Endothelial cell of umbilical vein (primary cell): ENCODE measurements around the gene KIZ. TPM values are rescaled to one million over a fixed set of nuclear protein-coding genes. Genes with fewer than 3 reads are reported as not detected.

Experiments
- BruUV-seq: library from RNA; stranded (reverse); fragments of 400-500 nt; replicated peaks from 2 replicates; lab custom pipeline; 2021; lab: Mats Ljungman, UMichigan
- CTCF ChIA-PET: fragments of 300-600, 350-600 bp; sonication (Branson Sonifier 250); formaldehyde crosslinking; loops from one replicate; lab custom pipeline; 2021; ENCODE audit warnings: antibody characterized with exemption, inconsistent platforms; lab: Charles Lee
- POLR2A ChIA-PET: fragments of 300-600, 350-600 bp; sonication (Branson Sonifier 250); formaldehyde crosslinking; loops from one replicate; lab custom pipeline; 2021; ENCODE audit warnings: antibody characterized with exemption, inconsistent platforms; lab: Charles Lee
- DNase-seq: peaks from one replicate; pipeline ENCODE4 v3.0.0-alpha.2; 2011; ENCODE audit warnings: low read depth, low spot score
- FAIRE-seq: peaks from 2 replicates; lab custom pipeline; 2011; peaks lifted over from hg19 to GRCh38; lab: Jason Lieb, UNC
- H2AFZ ChIP-seq: 2 replicates; pipeline ENCODE4 v1.6.0; 2012; ENCODE audit warnings: low read depth, low read length, control low read depth, inconsistent platforms
- H3K27ac ChIP-seq: 2 replicates; pipeline ENCODE4 v1.5.1; 2011; ENCODE audit warnings: low read depth, mild to moderate bottlenecking, control low read depth, low read length, moderate library complexity; ENCODE audit not compliant: insufficient read depth
- H3K27me3 ChIP-seq, 2 experiments: 2 replicates each; pipeline versions ENCODE4 v1.6.0 to v1.6.1; 2011; ENCODE audit warnings: low read length in 2 of 2, mixed read lengths in 1 of 2; ENCODE audit not compliant: control insufficient read depth in 2 of 2, insufficient read depth in 2 of 2
- H3K36me3 ChIP-seq, 2 experiments: 2 replicates in 1 of 2; 3 replicates in 1 of 2; pipeline ENCODE4 v1.5.1; 2011; ENCODE audit warnings: low read length in 2 of 2, mild to moderate bottlenecking in 1 of 2, moderate library complexity in 1 of 2; ENCODE audit not compliant: control insufficient read depth in 2 of 2, insufficient read depth in 2 of 2; ENCODE audit errors: extremely low read depth in 1 of 2
- H3K4me1 ChIP-seq: 3 replicates; pipeline ENCODE4 v1.5.1; 2011; ENCODE audit warnings: mild to moderate bottlenecking, low read length; ENCODE audit not compliant: control insufficient read depth, insufficient read depth; ENCODE audit errors: extremely low read depth
- H3K4me2 ChIP-seq: 2 replicates; pipeline ENCODE4 v1.6.1; 2011; ENCODE audit warnings: low read length, control low read depth, mixed read lengths; ENCODE audit not compliant: insufficient read depth
- H3K4me3 ChIP-seq, 3 experiments: fragments of 200-600 bp in 1 of 3; sonication (generic), shearing (Covaris generic) in 1 of 3; replicated peaks in 1 of 3; 2 replicates each; pipeline ENCODE4 v1.5.1; 2011 to 2016; ENCODE audit warnings: control low read depth in 3 of 3, low read length in 3 of 3, mild to moderate bottlenecking in 2 of 3, inconsistent platforms in 1 of 3, low read depth in 1 of 3, moderate library complexity in 1 of 3; ENCODE audit not compliant: insufficient read depth in 1 of 3
- H3K79me2 ChIP-seq: 2 replicates; pipeline ENCODE4 v1.6.0; 2012; ENCODE audit warnings: low read length, inconsistent platforms; ENCODE audit not compliant: control insufficient read depth, insufficient read depth
- H3K9ac ChIP-seq: replicated peaks from 2 replicates; pipeline ENCODE3; 2011; ENCODE audit warnings: low read length, control low read depth; ENCODE audit not compliant: insufficient read depth; ENCODE audit errors: extremely low read depth
- H3K9me1 ChIP-seq: replicated peaks from 3 replicates; pipeline ENCODE4 v1.6.0; 2011; ENCODE audit warnings: mild to moderate bottlenecking, low read length; ENCODE audit not compliant: control insufficient read depth, insufficient read depth; ENCODE audit errors: extremely low read depth
- H3K9me3 ChIP-seq: replicated peaks from 2 replicates; pipeline ENCODE4 v1.5.1; 2012; ENCODE audit warnings: low read length, inconsistent platforms; ENCODE audit not compliant: control insufficient read depth, insufficient read depth
- H4K20me1 ChIP-seq: replicated peaks from 2 replicates; pipeline ENCODE3; 2011; ENCODE audit warnings: mild to moderate bottlenecking, low read length; ENCODE audit not compliant: control insufficient read depth, insufficient read depth; ENCODE audit errors: extremely low read depth
- EZH2 ChIP-seq: IDR thresholded peaks from 2 replicates; pipeline ENCODE4 v1.6.1; 2012; ENCODE audit warnings: borderline replicate concordance, low read depth, mild to moderate bottlenecking, moderate library complexity, low read length, inconsistent platforms; ENCODE audit not compliant: severe bottlenecking
- FOS ChIP-seq: IDR thresholded peaks from 2 replicates; pipeline ENCODE4 v1.6.1; 2011; ENCODE audit warnings: mild to moderate bottlenecking, low read length, moderate library complexity, borderline replicate concordance; ENCODE audit not compliant: insufficient read depth
- GATA2 ChIP-seq: IDR thresholded peaks from 2 replicates; pipeline ENCODE4 v1.7.0; 2011; ENCODE audit warnings: low read depth, mild to moderate bottlenecking, moderate library complexity, mixed read lengths, low read length; ENCODE audit not compliant: insufficient read length, insufficient read depth
- JUN ChIP-seq: IDR thresholded peaks from 2 replicates; pipeline ENCODE4 v1.6.1; 2011; ENCODE audit warnings: borderline replicate concordance, low read depth; ENCODE audit not compliant: insufficient read length, insufficient read depth
- MYC ChIP-seq: IDR thresholded peaks from one replicate; pipeline ENCODE4 v1.6.1; 2011; ENCODE audit warnings: mild to moderate bottlenecking, low read depth, low read length
- POLR2A ChIP-seq: IDR thresholded peaks from 2 replicates; pipeline ENCODE4 v1.6.1; 2012; ENCODE audit warnings: low read depth, mild to moderate bottlenecking, control low read depth, low read length
- POLR2AphosphoS5 ChIP-seq: IDR thresholded peaks from 2 replicates; pipeline ENCODE4 v1.6.1; 2012; ENCODE audit warnings: low read depth, mild to moderate bottlenecking, control low read depth, low read length, moderate library complexity; ENCODE audit not compliant: insufficient read depth
- dilution Hi-C: fragments of 300-500 bp; cut with MboI; formaldehyde crosslinking; loops from one replicate; pipeline ENCODE4 v1.15.0; 2019; ENCODE audit warnings: low sequenced_read_pairs; ENCODE audit not compliant: extremely low pct_ligation_motif_present
- intact Hi-C: fragments of 100-400 bp; cut with micrococcal nuclease; formaldehyde crosslinking; loops from one replicate; pipeline ENCODE4 v1.10.0; 2022
- polyA plus RNA-seq, 4 experiments: library from polyadenylated mRNA; depleted of rRNA in 3 of 4; stranded (reverse) in 3 of 4; unstranded in 1 of 4; fragments of >200 nt; gene quantifications; 2 replicates each; pipeline versions ENCODE4 v1.2.1 to v1.2.3, GENCODE V29; 2011 to 2012; ENCODE audit warnings: missing spikeins in 1 of 4
- total RNA-seq: library from RNA; stranded (reverse); gene quantifications from 2 replicates; pipeline ENCODE4 v1.2.3, GENCODE V29; 2021
- TF ChIP-seq, protein P1 (sequence below): IDR thresholded peaks from 2 replicates; pipeline ENCODE4 v1.6.1; 2011; ENCODE audit not compliant: insufficient read depth, insufficient read length
- TF ChIP-seq, protein P2 (sequence below), 2 donors: IDR thresholded peaks; 1 replicate in 1 of 2; 2 replicates in 1 of 2; pipeline ENCODE4 v1.5.1; 2011; ENCODE audit warnings: low read length in 2 of 2, mild to moderate bottlenecking in 2 of 2, moderate library complexity in 2 of 2, control low read depth in 1 of 2, inconsistent platforms in 1 of 2, low read depth in 1 of 2; ENCODE audit not compliant: insufficient read depth in 1 of 2; ENCODE audit errors: extremely low read depth in 1 of 2

Gene KIZ
- total and polyA plus RNA-seq, 2 donors (not counting 3 experiments of a cell fraction or from before 2014, with no cell fraction given) = 3.9 to 7.3 TPM

DNA sequence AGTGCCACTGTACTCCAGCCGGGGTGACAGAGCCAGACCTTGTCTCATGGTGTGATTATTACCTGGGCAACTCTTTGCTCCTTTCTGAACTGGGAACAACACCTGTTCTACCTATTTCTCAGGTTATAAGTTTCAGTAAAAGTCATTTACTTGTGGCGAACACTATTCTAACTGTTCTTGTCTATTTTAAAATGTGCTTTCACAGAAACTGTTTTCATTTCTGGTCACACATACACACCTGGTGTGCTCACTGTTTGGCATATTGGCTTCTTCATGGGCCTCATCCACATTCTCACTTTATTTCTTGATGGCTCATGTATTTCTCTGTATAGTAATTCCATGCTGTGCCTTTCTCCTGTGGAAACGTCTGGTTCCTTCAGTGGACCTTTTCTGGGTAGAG, 146.8 kb downstream of the KIZ start:
- Histone ChIP-seq H3K4me2 (no peak overlapping the region), H3K9me3 (no peaks in the 10 kb centered on the region), H3K27me3 (peaks cover 0 to 2% of the 10 kb centered on the region in 2 experiments), H3K9ac (no peak overlapping the region), H3K4me3 (no peak overlapping the region), H3K9me1 (no peaks in the 10 kb centered on the region), H4K20me1 (no peaks in the 10 kb centered on the region), H3K27ac (no peak overlapping the region), H3K79me2 (no peaks in the 10 kb centered on the region), H3K36me3 (no peaks in the 10 kb centered on the region), H2AFZ (no peak overlapping the region), H3K4me1 (no peaks in the 10 kb centered on the region)
- no peak for TF ChIP-seq FOS
- TF ChIP-seq, protein P1, sequence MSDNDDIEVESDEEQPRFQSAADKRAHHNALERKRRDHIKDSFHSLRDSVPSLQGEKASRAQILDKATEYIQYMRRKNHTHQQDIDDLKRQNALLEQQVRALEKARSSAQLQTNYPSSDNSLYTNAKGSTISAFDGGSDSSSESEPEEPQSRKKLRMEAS = no peak
- no peak for TF ChIP-seq POLR2A
- ChIA-PET POLR2A (interaction anchor here (0.6 kb wide), 1 partner anchor 158 kb away, joined by 7 read pairs; no protein-coding TSS in a partner anchor), CTCF (no interaction called here)
- dilution Hi-C loops = no loop called here
- no TSS peak for BruUV-seq
- intact Hi-C loops = no loop called here
- FAIRE-seq (no peak), DNase-seq (no peak)

DNA sequence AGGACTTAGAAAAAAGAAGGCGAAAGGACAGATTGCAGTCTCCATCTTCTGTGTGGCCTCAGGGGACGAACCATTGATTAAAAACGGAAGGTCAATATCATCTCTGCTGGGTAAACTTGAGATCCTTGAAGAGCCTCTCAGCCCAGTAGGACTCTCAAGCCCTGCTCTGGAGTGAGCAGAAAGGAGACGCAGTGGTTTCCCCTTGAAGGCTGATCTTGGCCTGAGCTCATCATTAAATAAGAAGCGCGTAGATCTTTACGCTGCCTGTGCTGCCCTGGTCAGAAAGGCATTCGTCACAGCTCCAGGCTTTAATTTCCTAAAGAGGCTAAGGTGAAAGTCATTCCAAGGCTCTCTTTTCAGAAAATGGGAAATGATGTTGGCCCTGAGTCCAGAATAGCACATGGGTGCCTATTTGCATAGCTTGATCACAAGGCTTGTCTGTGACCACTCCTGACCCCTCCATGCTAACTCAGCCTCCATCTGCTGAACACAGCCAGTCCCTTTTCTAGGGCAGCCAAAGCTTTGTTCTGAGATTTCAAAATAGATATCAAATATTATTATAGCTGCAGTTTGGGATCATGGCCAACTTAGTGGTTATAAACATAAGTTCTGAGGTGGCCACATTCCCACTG, 148.0 kb downstream of the KIZ start:
- Histone ChIP-seq H3K27ac (no peak overlapping the region), H4K20me1 (no peaks in the 10 kb centered on the region), H3K4me1 (no peaks in the 10 kb centered on the region), H2AFZ (no peak overlapping the region), H3K9me1 (no peaks in the 10 kb centered on the region), H3K27me3 (peaks cover 0 to 2% of the 10 kb centered on the region in 2 experiments), H3K9me3 (no peaks in the 10 kb centered on the region), H3K4me3 (no peak overlapping the region), H3K36me3 (no peaks in the 10 kb centered on the region), H3K9ac (no peak overlapping the region), H3K4me2 (no peak overlapping the region), H3K79me2 (no peaks in the 10 kb centered on the region)
- POLR2A ChIA-PET = no interaction called here
- dilution Hi-C loops (no loop called here), intact Hi-C loops (no loop called here)
- no TSS peak for BruUV-seq
- DNase-seq (peak; percentile 13), FAIRE-seq (no peak)
- TF ChIP-seq POLR2A (no peak), JUN (no peak), GATA2 (no peak), FOS (no peak), MYC (no peak), EZH2 (no peak), POLR2AphosphoS5 (no peak)
- TF ChIP-seq, protein P1 = no peak
- TF ChIP-seq, protein P2, sequence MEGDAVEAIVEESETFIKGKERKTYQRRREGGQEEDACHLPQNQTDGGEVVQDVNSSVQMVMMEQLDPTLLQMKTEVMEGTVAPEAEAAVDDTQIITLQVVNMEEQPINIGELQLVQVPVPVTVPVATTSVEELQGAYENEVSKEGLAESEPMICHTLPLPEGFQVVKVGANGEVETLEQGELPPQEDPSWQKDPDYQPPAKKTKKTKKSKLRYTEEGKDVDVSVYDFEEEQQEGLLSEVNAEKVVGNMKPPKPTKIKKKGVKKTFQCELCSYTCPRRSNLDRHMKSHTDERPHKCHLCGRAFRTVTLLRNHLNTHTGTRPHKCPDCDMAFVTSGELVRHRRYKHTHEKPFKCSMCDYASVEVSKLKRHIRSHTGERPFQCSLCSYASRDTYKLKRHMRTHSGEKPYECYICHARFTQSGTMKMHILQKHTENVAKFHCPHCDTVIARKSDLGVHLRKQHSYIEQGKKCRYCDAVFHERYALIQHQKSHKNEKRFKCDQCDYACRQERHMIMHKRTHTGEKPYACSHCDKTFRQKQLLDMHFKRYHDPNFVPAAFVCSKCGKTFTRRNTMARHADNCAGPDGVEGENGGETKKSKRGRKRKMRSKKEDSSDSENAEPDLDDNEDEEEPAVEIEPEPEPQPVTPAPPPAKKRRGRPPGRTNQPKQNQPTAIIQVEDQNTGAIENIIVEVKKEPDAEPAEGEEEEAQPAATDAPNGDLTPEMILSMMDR (IDR thresholded peaks at IDR 0.05; ENCODE audit: extremely low read depth in 1 of 2, insufficient read depth in 1 of 2, low read depth in 1 of 2, low read length in 2 of 2) = no peak
- CTCF ChIA-PET = interaction anchor here (0.9 to 1.1 kb wide), 2 partner anchors 30 to 38 kb away, joined by 3 read pairs; partner anchors contain the start of gene XRN2
